PFSK-1 (cell line): ENCODE results near the gene RNF175.

Experiments
- FOXP2 ChIP-seq: optimal IDR thresholded peaks from 2 replicates; pipeline ENCODE3; 2011; ENCODE audit warnings: borderline replicate concordance, control low read depth, inconsistent platforms; ENCODE audit not compliant: insufficient read depth; ENCODE audit errors: extremely low read length, extremely low read depth
- POLR2AphosphoS5 ChIP-seq: IDR thresholded peaks from 2 replicates; pipeline ENCODE4 v1.6.1; 2012; ENCODE audit warnings: low read depth, mild to moderate bottlenecking, control low read depth, low read length, moderate library complexity
- SIN3A ChIP-seq: IDR thresholded peaks from 2 replicates; pipeline ENCODE4 v1.6.1; 2012; ENCODE audit warnings: mild to moderate bottlenecking, low read length, moderate library complexity, borderline replicate concordance; ENCODE audit not compliant: insufficient read depth
- TAF1 ChIP-seq: IDR thresholded peaks from 2 replicates; pipeline ENCODE4 v1.6.1; 2012; ENCODE audit warnings: low read length, control low read depth, borderline replicate concordance; ENCODE audit not compliant: insufficient read depth
- TF ChIP-seq, protein P1 (sequence below), 2 experiments: IDR thresholded peaks; 2 replicates each; pipeline versions ENCODE4 v1.6.1 to v1.8.0; 2011 to 2012; ENCODE audit warnings: low read depth in 2 of 2, low read length in 2 of 2, control low read depth in 1 of 2, inconsistent platforms in 1 of 2, mild to moderate bottlenecking in 1 of 2, moderate library complexity in 1 of 2; ENCODE audit not compliant: insufficient read depth in 1 of 2

DNA sequence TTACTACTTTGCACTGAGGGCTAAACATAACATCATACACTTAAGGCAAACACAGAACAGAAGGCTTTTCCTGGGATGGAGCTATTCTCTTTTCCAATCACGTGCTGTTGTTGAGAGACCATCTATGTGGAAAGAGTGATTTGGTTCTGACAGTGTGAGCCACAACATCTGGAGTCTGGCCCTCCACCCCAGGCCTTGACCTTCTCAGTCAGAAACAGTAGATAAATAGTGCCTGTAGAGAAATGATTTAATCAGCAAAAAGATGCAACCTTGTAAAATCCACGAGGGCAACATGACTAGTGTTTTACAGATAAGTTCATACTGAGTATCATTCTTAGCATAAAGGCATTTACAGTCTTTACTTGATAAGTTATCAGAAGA, 39.9 kb upstream of the RNF175 start:
- TF ChIP-seq SIN3A (no peak), POLR2AphosphoS5 (no peak), TAF1 (no peak), FOXP2 (no peak)
- TF ChIP-seq, protein P1, sequence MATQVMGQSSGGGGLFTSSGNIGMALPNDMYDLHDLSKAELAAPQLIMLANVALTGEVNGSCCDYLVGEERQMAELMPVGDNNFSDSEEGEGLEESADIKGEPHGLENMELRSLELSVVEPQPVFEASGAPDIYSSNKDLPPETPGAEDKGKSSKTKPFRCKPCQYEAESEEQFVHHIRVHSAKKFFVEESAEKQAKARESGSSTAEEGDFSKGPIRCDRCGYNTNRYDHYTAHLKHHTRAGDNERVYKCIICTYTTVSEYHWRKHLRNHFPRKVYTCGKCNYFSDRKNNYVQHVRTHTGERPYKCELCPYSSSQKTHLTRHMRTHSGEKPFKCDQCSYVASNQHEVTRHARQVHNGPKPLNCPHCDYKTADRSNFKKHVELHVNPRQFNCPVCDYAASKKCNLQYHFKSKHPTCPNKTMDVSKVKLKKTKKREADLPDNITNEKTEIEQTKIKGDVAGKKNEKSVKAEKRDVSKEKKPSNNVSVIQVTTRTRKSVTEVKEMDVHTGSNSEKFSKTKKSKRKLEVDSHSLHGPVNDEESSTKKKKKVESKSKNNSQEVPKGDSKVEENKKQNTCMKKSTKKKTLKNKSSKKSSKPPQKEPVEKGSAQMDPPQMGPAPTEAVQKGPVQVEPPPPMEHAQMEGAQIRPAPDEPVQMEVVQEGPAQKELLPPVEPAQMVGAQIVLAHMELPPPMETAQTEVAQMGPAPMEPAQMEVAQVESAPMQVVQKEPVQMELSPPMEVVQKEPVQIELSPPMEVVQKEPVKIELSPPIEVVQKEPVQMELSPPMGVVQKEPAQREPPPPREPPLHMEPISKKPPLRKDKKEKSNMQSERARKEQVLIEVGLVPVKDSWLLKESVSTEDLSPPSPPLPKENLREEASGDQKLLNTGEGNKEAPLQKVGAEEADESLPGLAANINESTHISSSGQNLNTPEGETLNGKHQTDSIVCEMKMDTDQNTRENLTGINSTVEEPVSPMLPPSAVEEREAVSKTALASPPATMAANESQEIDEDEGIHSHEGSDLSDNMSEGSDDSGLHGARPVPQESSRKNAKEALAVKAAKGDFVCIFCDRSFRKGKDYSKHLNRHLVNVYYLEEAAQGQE (IDR thresholded peaks at IDR 0.05; ENCODE audit: insufficient read depth in 1 of 2, low read depth in 2 of 2, low read length in 2 of 2) = no peak
